B cell (primary cell): ENCODE data around the gene PAQR6. TPM values are rescaled to one million over a fixed set of nuclear protein-coding genes. Genes with fewer than 3 reads are reported as not detected.

ENCODE experiments used
- ATAC-seq: fragments of 200-7000 bp; cut with Tn5 transposase; one replicate; pipeline ENCODE4 v1.10.0; 2021; ENCODE audit warnings: low read depth, mild to moderate bottlenecking, moderate number of reproducible peaks, moderate library complexity
- CTCF ChIA-PET: fragments of 350-600 bp; sonication (Branson Sonifier 250); formaldehyde crosslinking; loops from one replicate; lab custom pipeline; 2021; ENCODE audit warnings: antibody characterized with exemption, inconsistent platforms; lab: Charles Lee
- POLR2A ChIA-PET: fragments of 350-600 bp; sonication (Branson Sonifier 250); formaldehyde crosslinking; loops from one replicate; lab custom pipeline; 2021; ENCODE audit warnings: antibody characterized with exemption; lab: Charles Lee
- DNase-seq: peaks from one replicate; pipeline ENCODE4 v3.0.0; 2013
- H2AFZ ChIP-seq: 2 replicates; pipeline ENCODE4 v1.6.1; 2012; ENCODE audit warnings: mild to moderate bottlenecking, low read depth, low read length; ENCODE audit not compliant: insufficient read depth, poor library complexity, severe bottlenecking
- H3K27ac ChIP-seq, 2 donors: 1 replicate in 1 of 2; 2 replicates in 1 of 2; pipeline ENCODE4 v1.5.1; 2012 to 2013; ENCODE audit warnings: low read length in 2 of 2, mild to moderate bottlenecking in 2 of 2, moderate library complexity in 1 of 2
- H3K27me3 ChIP-seq, 4 experiments: fragments of 200-600 bp in 1 of 4; sonication (generic) in 1 of 4; replicated peaks in 1 of 4; 1 replicate in 2 of 4; 2 replicates in 2 of 4; pipeline versions ENCODE4 v1.6.1 to v1.7.0; 2013 to 2016; ENCODE audit warnings: low read length in 3 of 4, mild to moderate bottlenecking in 2 of 4, mixed read lengths in 1 of 4, moderate library complexity in 1 of 4; ENCODE audit not compliant: insufficient read depth in 4 of 4, control insufficient read depth in 3 of 4; ENCODE audit errors: control extremely low read depth in 1 of 4
- H3K36me3 ChIP-seq, 2 experiments: replicated peaks in 1 of 2; 1 replicate in 1 of 2; 2 replicates in 1 of 2; pipeline versions ENCODE4 v1.6.1 to v1.7.1; 2013; ENCODE audit warnings: low read length in 1 of 2; ENCODE audit not compliant: insufficient read depth in 2 of 2, control insufficient read depth in 1 of 2; ENCODE audit errors: control extremely low read depth in 1 of 2, extremely low read depth in 1 of 2
- H3K4me1 ChIP-seq, 2 donors: fragments of 200-600 bp in 1 of 2; sonication (generic) in 1 of 2; 1 replicate in 1 of 2; 2 replicates in 1 of 2; pipeline versions ENCODE4 v1.5.1 to v1.6.1; 2013 to 2017; ENCODE audit warnings: low read length in 2 of 2; ENCODE audit not compliant: control insufficient read depth in 2 of 2, insufficient read depth in 2 of 2
- H3K4me2 ChIP-seq: replicated peaks from 2 replicates; pipeline ENCODE3; 2012; ENCODE audit warnings: mild to moderate bottlenecking, low read depth, low read length; ENCODE audit not compliant: poor library complexity, severe bottlenecking
- H3K4me3 ChIP-seq, 5 experiments: fragments of 200-600 bp in 1 of 5; sonication (generic) in 1 of 5; 1 replicate in 3 of 5; 2 replicates in 2 of 5; pipeline versions ENCODE4 v1.5.1 to v1.7.0; 2011 to 2016; ENCODE audit warnings: low read length in 4 of 5, mild to moderate bottlenecking in 4 of 5, low read depth in 2 of 5, control low read depth in 1 of 5, moderate library complexity in 1 of 5; ENCODE audit not compliant: insufficient read depth in 1 of 5; ENCODE audit errors: control extremely low read depth in 1 of 5, extremely low read depth in 1 of 5
- H3K79me2 ChIP-seq: fragments of 200-600 bp; sonication (generic); one replicate; pipeline ENCODE4 v1.6.0; 2016; ENCODE audit warnings: low read length; ENCODE audit not compliant: control insufficient read depth, insufficient read depth
- H3K9ac ChIP-seq: fragments of 200-600 bp; sonication (generic); 2 replicates; pipeline ENCODE4 v1.6.1; 2017; ENCODE audit warnings: mild to moderate bottlenecking, low read length, moderate library complexity
- H3K9me3 ChIP-seq, 3 donors: one replicate each; pipeline versions ENCODE4 v1.6.1 to v1.7.1; 2013; ENCODE audit warnings: low read length in 2 of 3; ENCODE audit not compliant: control insufficient read depth in 2 of 3, insufficient read depth in 1 of 3; ENCODE audit errors: control extremely low read depth in 1 of 3
- H4K20me1 ChIP-seq: 2 replicates; pipeline ENCODE4 v1.6.0; 2012; ENCODE audit warnings: mild to moderate bottlenecking, low read length; ENCODE audit not compliant: insufficient read depth, control insufficient read depth, poor library complexity, severe bottlenecking
- H3K27ac Mint-ChIP-seq: one replicate; pipeline ENCODE4 v1.8.0; 2021; ENCODE audit warnings: mixed read lengths
- H3K27me3 Mint-ChIP-seq: one replicate; pipeline ENCODE4 v1.8.0; 2021; ENCODE audit warnings: mixed read lengths
- H3K4me1 Mint-ChIP-seq: one replicate; pipeline ENCODE4 v1.8.0; 2021; ENCODE audit warnings: mixed read lengths
- H3K4me3 Mint-ChIP-seq: one replicate; pipeline ENCODE4 v1.8.0; 2021; ENCODE audit warnings: mixed read lengths
- H3K9me3 Mint-ChIP-seq: one replicate; pipeline ENCODE4 v1.8.0; 2022; ENCODE audit warnings: mixed read lengths; ENCODE audit not compliant: insufficient read depth
- EZH2 ChIP-seq: IDR thresholded peaks from 2 replicates; pipeline ENCODE4 v1.6.1; 2012; ENCODE audit warnings: borderline replicate concordance, low read depth, mild to moderate bottlenecking, moderate library complexity, low read length; ENCODE audit not compliant: insufficient read depth, poor library complexity, severe bottlenecking
- WGBS: methylation state at CpG from one replicate; pipeline ENCODE4 v1.1.5; 2013; ENCODE audit warnings: missing lambda C conversion rate; ENCODE audit not compliant: insufficient coverage; 5-methylcytosine and 5-hydroxymethylcytosine counted together
- intact Hi-C: fragments of 100-400 bp; cut with micrococcal nuclease; formaldehyde crosslinking; loops from one replicate; pipeline ENCODE4 v1.10.0; 2022
- polyA plus RNA-seq: library from polyadenylated mRNA; depleted of rRNA; stranded (reverse); fragments of >200 nt; gene quantifications from 2 replicates; pipeline ENCODE4 v1.2.3, GENCODE V29; 2012
- total RNA-seq, 2 donors: library from RNA; stranded (reverse); fragments of 120-200 nt in 1 of 2; gene quantifications; 1 replicate in 1 of 2; 2 replicates in 1 of 2; pipeline versions ENCODE4 v1.2.3 to v1.2.4, GENCODE V29; 2013 to 2022
- TF ChIP-seq, protein P1 (sequence below): fragments of 200-600 bp; IDR thresholded peaks from one replicate; pipeline ENCODE4 v1.8.0; 2022; ENCODE audit warnings: antibody characterized with exemption, mild to moderate bottlenecking

The PAQR6 gene
- total and polyA plus RNA-seq, 2 donors (not counting 1 experiment from before 2014, with no cell fraction given) = 1.3 to 1.8 TPM

DNA sequence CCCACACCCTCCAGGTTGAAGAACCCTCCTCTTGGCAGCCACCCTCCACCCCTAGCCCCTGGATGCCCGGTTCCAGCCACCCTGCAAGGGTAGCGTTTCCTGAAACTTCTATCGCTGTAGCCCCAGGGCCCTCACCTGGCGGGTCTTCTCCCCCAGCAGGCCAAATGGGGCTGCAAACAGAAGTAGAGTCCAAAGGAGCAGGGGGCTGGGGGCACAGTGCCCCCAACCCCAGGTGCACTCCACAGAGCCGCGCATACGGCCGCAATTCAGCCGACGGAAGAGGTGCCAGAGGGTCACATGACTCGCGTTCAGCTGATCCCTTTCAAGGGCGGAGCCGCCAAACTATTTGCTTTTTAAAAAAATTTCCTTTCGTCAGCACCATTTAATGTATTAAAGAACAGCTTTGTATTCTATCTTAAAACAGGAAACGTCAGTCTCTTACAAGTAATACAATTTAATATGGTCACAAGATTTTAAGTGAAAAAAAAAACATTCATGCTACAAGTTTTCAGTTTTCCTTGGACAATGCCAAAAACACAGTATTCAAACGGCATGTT is 47.6 kb upstream of the PAQR6 start, which contains the start of gene GLMP:
Gene GLMP (minus strand): TSS at position 289 of the 557 bp plus-strand sequence. CDS start 34 bp downstream, at position 255.
- CTCF ChIA-PET = no interaction called here
- Histone ChIP-seq H3K4me2 (peak within 1 kb of the TSS; percentile 95), H3K27ac (peak within 1 kb of the TSS in 1 of 2 donors; percentile 58), H3K36me3 (no peaks in the 10 kb centered on the region), H3K9ac (peak within 1 kb of the TSS; percentile 81), H2AFZ (peak within 1 kb of the TSS; percentile 96), H4K20me1 (no peaks in the 10 kb centered on the region), H3K4me3 (peak within 1 kb of the TSS; percentile 54 to 78 (median 70)), H3K4me1 (peaks cover 12 to 20% of the 10 kb centered on the region in 2 donors), H3K9me3 (no peaks in the 10 kb centered on the region), H3K79me2 (peaks cover 10% of the 10 kb centered on the region), H3K27me3 (peaks cover 0 to 2% (median 0%) of the 10 kb centered on the region in 4 experiments)
- H3K9me3 Mint-ChIP-seq = no peaks in the 10 kb centered on the region
- POLR2A ChIA-PET = interaction anchor here (0.6 to 0.7 kb wide), 3 partner anchors 22 to 456 kb away, joined by 3 to 5 read pairs (median 4); no protein-coding TSS in a partner anchor
- peak; percentile 70 for DNase-seq
- intact Hi-C loops = no loop called here
- peak within 1 kb of the TSS; percentile 80 for H3K27ac Mint-ChIP-seq
- no peak for TF ChIP-seq EZH2
- TF ChIP-seq, protein P1, sequence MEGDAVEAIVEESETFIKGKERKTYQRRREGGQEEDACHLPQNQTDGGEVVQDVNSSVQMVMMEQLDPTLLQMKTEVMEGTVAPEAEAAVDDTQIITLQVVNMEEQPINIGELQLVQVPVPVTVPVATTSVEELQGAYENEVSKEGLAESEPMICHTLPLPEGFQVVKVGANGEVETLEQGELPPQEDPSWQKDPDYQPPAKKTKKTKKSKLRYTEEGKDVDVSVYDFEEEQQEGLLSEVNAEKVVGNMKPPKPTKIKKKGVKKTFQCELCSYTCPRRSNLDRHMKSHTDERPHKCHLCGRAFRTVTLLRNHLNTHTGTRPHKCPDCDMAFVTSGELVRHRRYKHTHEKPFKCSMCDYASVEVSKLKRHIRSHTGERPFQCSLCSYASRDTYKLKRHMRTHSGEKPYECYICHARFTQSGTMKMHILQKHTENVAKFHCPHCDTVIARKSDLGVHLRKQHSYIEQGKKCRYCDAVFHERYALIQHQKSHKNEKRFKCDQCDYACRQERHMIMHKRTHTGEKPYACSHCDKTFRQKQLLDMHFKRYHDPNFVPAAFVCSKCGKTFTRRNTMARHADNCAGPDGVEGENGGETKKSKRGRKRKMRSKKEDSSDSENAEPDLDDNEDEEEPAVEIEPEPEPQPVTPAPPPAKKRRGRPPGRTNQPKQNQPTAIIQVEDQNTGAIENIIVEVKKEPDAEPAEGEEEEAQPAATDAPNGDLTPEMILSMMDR = no peak
- peak; percentile 60 for ATAC-seq
- peaks cover 20% of the 10 kb centered on the region for H3K4me1 Mint-ChIP-seq
- H3K27me3 Mint-ChIP-seq = no peaks in the 10 kb centered on the region
- peak within 1 kb of the TSS; percentile 92 for H3K4me3 Mint-ChIP-seq
- WGBS = under 1% methylated on average over 10 of the region's 17 CpGs

DNA sequence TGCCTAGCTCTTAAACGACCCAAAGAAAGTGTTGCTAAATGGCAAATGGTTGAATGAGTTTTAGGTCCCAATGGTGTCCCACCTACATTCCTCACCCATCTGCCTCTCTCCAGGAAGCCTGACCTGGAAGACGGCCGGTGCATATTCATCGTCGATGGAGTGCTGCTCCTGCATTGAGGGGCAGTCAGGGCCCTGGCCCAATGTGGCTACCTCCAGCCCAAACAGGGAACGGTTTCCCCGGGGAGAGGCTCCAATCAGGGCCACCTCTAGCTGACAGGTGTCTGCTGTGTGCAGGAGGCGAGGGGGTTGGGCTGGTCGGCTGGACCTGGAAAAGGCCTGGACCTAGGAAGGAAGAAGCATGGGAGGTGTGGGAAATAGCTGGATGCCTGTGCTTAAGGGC is 46.0 kb upstream of the PAQR6 start:
- H3K27ac Mint-ChIP-seq = no peak overlapping the region

More for the DNA sequence above, 46.0 kb upstream of the PAQR6 start:
- ChIA-PET POLR2A (interaction anchor here (1.0 kb wide), 1 partner anchor 11 kb away, joined by 3 read pairs; no protein-coding TSS in a partner anchor), CTCF (no interaction called here)
- Histone ChIP-seq H2AFZ (no peak overlapping the region), H3K27ac (no peak overlapping the region), H3K27me3 (peaks cover 0 to 2% (median 0%) of the 10 kb centered on the region in 4 experiments), H3K79me2 (peaks cover 10% of the 10 kb centered on the region), H3K9ac (no peak overlapping the region), H3K4me3 (no peak overlapping the region), H3K4me1 (peaks cover 12 to 20% of the 10 kb centered on the region in 2 donors), H3K36me3 (peaks cover 0 to 4% of the 10 kb centered on the region in 2 experiments), H3K9me3 (no peaks in the 10 kb centered on the region), H3K4me2 (no peak overlapping the region), H4K20me1 (no peaks in the 10 kb centered on the region)
- no peaks in the 10 kb centered on the region for H3K27me3 Mint-ChIP-seq
- H3K4me3 Mint-ChIP-seq = peak overlapping the region; percentile 44
- 98% methylated on average over 6 of the region's 9 CpGs for WGBS
- TF ChIP-seq EZH2 = no peak
- TF ChIP-seq, protein P1 = no peak
- H3K4me1 Mint-ChIP-seq = peaks cover 20% of the 10 kb centered on the region
- intact Hi-C loops = loop anchor here (5.0 kb wide), 1 partner anchor 288 kb away; no protein-coding TSS in a partner anchor
- DNase-seq (no peak), ATAC-seq (no peak)
- no peaks in the 10 kb centered on the region for H3K9me3 Mint-ChIP-seq
